WTC11 (cell line): ENCODE results near the gene PSENEN.

Experiments used
- CTCF ChIP-seq: fragments of 200-600 bp; IDR thresholded peaks from 2 replicates; pipeline ENCODE4 v1.8.0; 2022; ENCODE audit warnings: antibody characterized with exemption
- ETV6 ChIP-seq: sonication (generic); formaldehyde crosslinking; IDR thresholded peaks from 2 replicates; pipeline ENCODE4 v1.8.1; 2022; ENCODE audit warnings: mild to moderate bottlenecking, missing genetic modification reagents
- HMGXB4 ChIP-seq: sonication (generic); formaldehyde crosslinking; IDR thresholded peaks from 2 replicates; pipeline ENCODE4 v1.8.1; 2023; ENCODE audit warnings: mild to moderate bottlenecking, moderate library complexity, missing genetic modification reagents
- JUN ChIP-seq: sonication (generic); formaldehyde crosslinking; IDR thresholded peaks from 2 replicates; pipeline ENCODE4 v1.8.0; 2023; ENCODE audit warnings: mild to moderate bottlenecking, missing genetic modification reagents
- SMAD4 ChIP-seq: sonication (generic); formaldehyde crosslinking; IDR thresholded peaks from 2 replicates; pipeline ENCODE4 v1.8.0; 2022; ENCODE audit warnings: mild to moderate bottlenecking, missing genetic modification reagents
- TEAD1 ChIP-seq: sonication (generic); formaldehyde crosslinking; IDR thresholded peaks from 2 replicates; pipeline ENCODE4 v1.8.0; 2022; ENCODE audit warnings: mild to moderate bottlenecking, missing genetic modification reagents
- USF1 ChIP-seq: sonication (generic); formaldehyde crosslinking; IDR thresholded peaks from 2 replicates; pipeline ENCODE4 v1.8.0; 2022; ENCODE audit warnings: mild to moderate bottlenecking, missing genetic modification reagents
- USF2 ChIP-seq: sonication (generic); formaldehyde crosslinking; IDR thresholded peaks from 2 replicates; pipeline ENCODE4 v1.8.1; 2023; ENCODE audit warnings: mild to moderate bottlenecking, missing genetic modification reagents, moderate library complexity
- ZMAT4 ChIP-seq: fragments of 250-450 bp; sonication (Bioruptor Pico); IDR thresholded peaks from 2 replicates; pipeline ENCODE4 v1.9.0; 2021; ENCODE audit warnings: mild to moderate bottlenecking
- ZNF121 ChIP-seq: sonication (generic); formaldehyde crosslinking; IDR thresholded peaks from 2 replicates; pipeline ENCODE4 v1.8.0; 2023; ENCODE audit warnings: missing genetic modification reagents
- ZNF263 ChIP-seq: sonication (generic); formaldehyde crosslinking; IDR thresholded peaks from 2 replicates; pipeline ENCODE4 v1.8.1; 2022; ENCODE audit warnings: low read depth, mild to moderate bottlenecking, moderate library complexity, missing genetic modification reagents
- TF ChIP-seq, protein P1 (sequence below): sonication (generic); formaldehyde crosslinking; IDR thresholded peaks from 2 replicates; pipeline ENCODE4 v1.8.0; 2022; ENCODE audit warnings: mild to moderate bottlenecking, missing genetic modification reagents

- no peak for TF ChIP-seq ZNF263
- no peak for TF ChIP-seq CTCF
- no peak for TF ChIP-seq JUN
- no peak for TF ChIP-seq USF1
- no peak for TF ChIP-seq USF2
- no peak for TF ChIP-seq ETV6 (CRISPR knock-in tag)
- TF ChIP-seq HMGXB4 (CRISPR knock-in tag): no peak
- no peak for TF ChIP-seq TEAD1
- TF ChIP-seq, protein P1, sequence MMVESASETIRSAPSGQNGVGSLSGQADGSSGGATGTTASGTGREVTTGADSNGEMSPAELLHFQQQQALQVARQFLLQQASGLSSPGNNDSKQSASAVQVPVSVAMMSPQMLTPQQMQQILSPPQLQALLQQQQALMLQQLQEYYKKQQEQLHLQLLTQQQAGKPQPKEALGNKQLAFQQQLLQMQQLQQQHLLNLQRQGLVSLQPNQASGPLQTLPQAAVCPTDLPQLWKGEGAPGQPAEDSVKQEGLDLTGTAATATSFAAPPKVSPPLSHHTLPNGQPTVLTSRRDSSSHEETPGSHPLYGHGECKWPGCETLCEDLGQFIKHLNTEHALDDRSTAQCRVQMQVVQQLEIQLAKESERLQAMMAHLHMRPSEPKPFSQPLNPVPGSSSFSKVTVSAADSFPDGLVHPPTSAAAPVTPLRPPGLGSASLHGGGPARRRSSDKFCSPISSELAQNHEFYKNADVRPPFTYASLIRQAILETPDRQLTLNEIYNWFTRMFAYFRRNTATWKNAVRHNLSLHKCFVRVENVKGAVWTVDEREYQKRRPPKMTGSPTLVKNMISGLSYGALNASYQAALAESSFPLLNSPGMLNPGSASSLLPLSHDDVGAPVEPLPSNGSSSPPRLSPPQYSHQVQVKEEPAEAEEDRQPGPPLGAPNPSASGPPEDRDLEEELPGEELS (CRISPR knock-in tag): no peak
- no peak for TF ChIP-seq ZNF121 (CRISPR knock-in tag)
- no peak for TF ChIP-seq ZMAT4 (CRISPR knock-in tag)
- no peak for TF ChIP-seq SMAD4
These were observed 48.6 kb upstream of the PSENEN start for GRCh38 chr19:35696835-35697234.
